Parathyroid adenoma (tissue), 2 donors: Measurements from ENCODE around the gene POM121.
A peak's percentile ranks its signal among the peaks of the same experiment; 100 is the strongest.
"Not testable (repeated sequence)": the region's sequence is repeated elsewhere in the genome, so short reads cannot be mapped to it uniquely, and the experiment has no call there.

ENCODE experiments used
- H2AFZ ChIP-seq: fragments of 300-600 bp; sonication (generic); one replicate; pipeline ENCODE4 v1.7.0; 2017; ENCODE audit warnings: antibody characterized with exemption, mild to moderate bottlenecking
- H3K27ac ChIP-seq: fragments of 300-600 bp; sonication (generic); one replicate; pipeline ENCODE4 v1.7.0; 2017
- H3K27me3 ChIP-seq: fragments of 300-600 bp; sonication (generic); one replicate; pipeline ENCODE4 v1.7.0; 2017; ENCODE audit warnings: low read length; ENCODE audit not compliant: control insufficient read depth, insufficient read depth
- H3K36me3 ChIP-seq: fragments of 300-600 bp; sonication (generic); one replicate; pipeline ENCODE4 v1.7.0; 2017; ENCODE audit warnings: low read length; ENCODE audit not compliant: control insufficient read depth, insufficient read depth
- H3K4me1 ChIP-seq: fragments of 300-600 bp; sonication (generic); one replicate; pipeline ENCODE4 v1.7.0; 2017; ENCODE audit warnings: control low read depth
- H3K4me2 ChIP-seq: fragments of 300-600 bp; sonication (generic); one replicate; pipeline ENCODE4 v1.7.0; 2017; ENCODE audit warnings: low read length
- H3K4me3 ChIP-seq: fragments of 300-600 bp; sonication (generic); one replicate; pipeline ENCODE4 v1.7.0; 2017; ENCODE audit warnings: low read depth, low read length
- H3K79me2 ChIP-seq: fragments of 300-600 bp; sonication (generic); one replicate; pipeline ENCODE4 v1.7.0; 2017; ENCODE audit warnings: control low read depth
- H3K9ac ChIP-seq: fragments of 300-600 bp; sonication (generic); one replicate; pipeline ENCODE4 v1.7.0; 2017; ENCODE audit warnings: mild to moderate bottlenecking
- H3K9me3 ChIP-seq: fragments of 300-600 bp; sonication (generic); one replicate; pipeline ENCODE4 v1.7.0; 2017; ENCODE audit warnings: low read length; ENCODE audit not compliant: control insufficient read depth
- CTCF ChIP-seq: fragments of 300-600 bp; sonication (generic); IDR thresholded peaks from one replicate; pipeline ENCODE4 v1.7.0; 2017; ENCODE audit warnings: antibody characterized with exemption, mild to moderate bottlenecking
- donor health status: primary hyperparathyroidism.

Gene POM121

DNA sequence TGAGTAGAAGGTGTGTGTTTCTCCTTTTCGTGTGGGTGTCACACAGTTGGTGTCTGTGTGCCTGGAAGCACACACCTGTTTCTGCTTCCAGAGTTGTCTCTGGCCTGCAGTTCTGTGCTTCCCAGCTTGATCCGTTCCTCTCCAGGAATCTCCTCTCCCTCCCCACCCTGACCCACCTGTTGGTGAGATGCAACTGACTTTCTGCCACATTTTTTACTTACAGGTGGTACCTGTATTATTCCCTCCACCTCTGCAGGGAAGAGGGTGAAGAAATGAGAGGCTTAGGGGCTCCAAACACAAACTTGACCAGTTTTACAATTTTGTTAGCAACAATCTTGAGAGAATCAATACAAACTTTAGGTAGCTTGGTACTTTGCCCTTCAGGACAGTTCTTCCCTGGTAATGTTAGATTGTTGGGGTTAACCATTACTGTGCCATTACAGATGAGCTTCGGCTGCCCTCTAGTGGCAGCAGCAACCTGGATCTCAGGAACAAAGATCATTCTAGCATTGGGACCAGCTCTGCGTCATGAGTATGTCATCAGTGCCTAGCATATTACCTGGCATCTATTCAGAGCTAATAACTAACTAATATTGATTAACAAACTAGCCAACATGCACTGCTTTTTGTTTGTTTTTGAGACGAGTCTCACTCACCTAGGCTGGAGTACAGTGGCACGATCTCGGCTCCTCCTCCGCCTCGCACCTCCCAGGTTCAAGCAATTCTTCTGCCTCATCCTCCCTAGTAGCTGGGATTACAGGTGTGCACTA is 10.0 kb upstream of the POM121 start:
- H2AFZ ChIP-seq, H3K36me3 ChIP-seq, H3K4me1 ChIP-seq, H3K27ac ChIP-seq, H3K9ac ChIP-seq, H3K4me2 ChIP-seq, H3K4me3 ChIP-seq, H3K9me3 ChIP-seq, H3K27me3 ChIP-seq: not testable (repeated sequence)
- H3K79me2 ChIP-seq: peaks cover 10% of the 10 kb centered on the region
- TF ChIP-seq CTCF: peak; percentile 65

DNA sequence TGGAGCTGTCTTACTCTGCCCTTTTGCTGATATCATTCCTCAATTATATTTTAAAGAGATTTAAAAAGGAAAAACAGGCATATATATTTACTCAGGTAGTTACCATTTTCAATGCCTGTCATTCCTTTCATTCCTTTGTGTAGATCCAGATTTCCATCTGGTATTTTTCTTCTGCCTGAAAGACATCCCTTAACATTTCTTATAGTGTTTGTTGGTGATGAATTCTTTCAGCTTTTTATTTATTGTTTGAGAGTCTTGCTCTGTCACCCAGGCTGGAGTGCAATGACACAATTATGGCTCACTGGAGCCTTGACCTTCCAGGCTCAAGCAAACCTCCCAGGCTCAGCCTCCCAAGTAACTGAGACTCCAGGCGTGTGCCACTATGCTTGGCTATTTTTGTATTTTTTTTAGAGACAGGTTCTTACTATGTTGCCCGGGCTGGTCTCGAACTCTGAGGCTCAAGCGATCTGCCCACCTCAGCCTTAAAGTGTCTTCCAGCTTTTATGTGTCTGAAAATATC is 5.6 kb upstream of the POM121 start:
- no peak for TF ChIP-seq CTCF
- no peaks in the 10 kb centered on the region for H3K9me3 ChIP-seq
- peaks cover 27% of the 10 kb centered on the region for H3K79me2 ChIP-seq
- H3K27ac ChIP-seq: no peak overlapping the region
- no peak overlapping the region for H3K4me3 ChIP-seq
- H3K36me3 ChIP-seq: no peaks in the 10 kb centered on the region
- H3K9ac ChIP-seq: no peak overlapping the region
- H2AFZ ChIP-seq: no peak overlapping the region
- H3K27me3 ChIP-seq: no peaks in the 10 kb centered on the region
- no peak overlapping the region for H3K4me2 ChIP-seq
- peaks cover 2% of the 10 kb centered on the region for H3K4me1 ChIP-seq

GRCh38 chr7:72924386-72924732 is 536 bp upstream of the POM121 start:
- H3K4me1 ChIP-seq: peaks cover 4% of the 10 kb centered on the region
- H3K4me3 ChIP-seq: peak overlapping the region; percentile 97
- peak overlapping the region; percentile 81 for H3K27ac ChIP-seq
- peak overlapping the region; percentile 98 for H3K4me2 ChIP-seq
- H3K9ac ChIP-seq: peak overlapping the region; percentile 83
- H3K9me3 ChIP-seq: no peaks in the 10 kb centered on the region
- no peaks in the 10 kb centered on the region for H3K36me3 ChIP-seq
- H3K27me3 ChIP-seq: no peaks in the 10 kb centered on the region
- no peak for TF ChIP-seq CTCF
- peak overlapping the region; percentile 90 for H2AFZ ChIP-seq
- peaks cover 35% of the 10 kb centered on the region for H3K79me2 ChIP-seq

DNA sequence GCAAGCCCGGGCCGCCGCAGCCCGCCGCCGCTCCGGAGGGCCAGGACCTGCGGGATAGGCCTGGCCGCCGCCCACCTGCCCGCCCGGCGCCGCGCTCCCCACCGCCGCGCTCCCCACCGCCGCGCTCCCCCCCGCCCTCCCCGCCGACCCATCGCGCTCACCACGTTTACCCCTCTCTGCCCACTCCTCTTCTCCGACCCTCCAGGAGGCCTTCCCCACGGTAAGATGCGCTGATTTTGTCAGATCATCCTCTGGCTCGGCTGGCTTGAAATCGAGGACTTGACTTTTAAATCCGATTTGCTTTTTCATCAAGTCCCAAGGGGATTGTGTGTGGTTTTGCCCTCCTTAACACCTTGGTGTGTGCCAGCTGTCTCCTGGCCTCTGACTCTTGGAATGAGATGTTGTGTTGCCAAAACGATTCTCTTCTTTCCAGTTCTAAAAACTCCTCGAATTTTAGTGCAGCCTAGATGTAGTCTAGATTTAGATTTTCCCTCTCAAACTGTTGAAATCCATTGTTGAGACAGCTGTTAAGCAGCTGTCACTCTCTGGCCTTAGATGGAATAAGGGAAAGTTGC is 738 bp downstream of the POM121 start:
- Histone ChIP-seq H3K36me3 (no peaks in the 10 kb centered on the region), H3K27me3 (no peaks in the 10 kb centered on the region), H3K9me3 (no peaks in the 10 kb centered on the region), H3K4me3 (peak overlapping the region; percentile 97), H3K4me2 (peak overlapping the region; percentile 98), H3K27ac (no peak overlapping the region), H3K9ac (no peak overlapping the region), H2AFZ (peak overlapping the region; percentile 90), H3K79me2 (peaks cover 35% of the 10 kb centered on the region), H3K4me1 (peaks cover 4% of the 10 kb centered on the region)
- no peak for TF ChIP-seq CTCF

- H3K27ac ChIP-seq, H3K4me1 ChIP-seq, H3K4me2 ChIP-seq, H3K36me3 ChIP-seq, H3K4me3 ChIP-seq, H2AFZ ChIP-seq, H3K9ac ChIP-seq, H3K9me3 ChIP-seq, H3K27me3 ChIP-seq: not testable (repeated sequence)
- H3K79me2 ChIP-seq: peaks cover 28% of the 10 kb centered on the region
These were observed 2.9 kb downstream of the POM121 start for GRCh38 chr7:72927791-72928190.

GRCh38 chr7:72928216-72928615 is 3.3 kb downstream of the POM121 start:
- not testable (repeated sequence) for H3K9me3 ChIP-seq, H3K4me2 ChIP-seq, H3K4me3 ChIP-seq, H3K36me3 ChIP-seq, H3K27ac ChIP-seq, H2AFZ ChIP-seq, H3K9ac ChIP-seq, H3K4me1 ChIP-seq, H3K27me3 ChIP-seq
- peaks cover 28% of the 10 kb centered on the region for H3K79me2 ChIP-seq

- H3K27ac ChIP-seq, H3K4me2 ChIP-seq, H3K9ac ChIP-seq, H3K9me3 ChIP-seq, H3K79me2 ChIP-seq, H3K4me3 ChIP-seq, H2AFZ ChIP-seq, H3K27me3 ChIP-seq, H3K4me1 ChIP-seq, H3K36me3 ChIP-seq: not testable (repeated sequence)
These were observed 17.3 kb downstream of the POM121 start for GRCh38 chr7:72942022-72942705.
